Measurements from ENCODE around the gene ABCB1. TPM values are rescaled to one million over a fixed set of nuclear protein-coding genes. Genes with fewer than 3 reads are reported as not detected.

Gene ABCB1
- total and polyA plus RNA-seq, 2 of the 13 experiments (the other 11 are each of a cell fraction or from before 2014, with no cell fraction given), result 42.8 to 52.6 TPM

DNA sequence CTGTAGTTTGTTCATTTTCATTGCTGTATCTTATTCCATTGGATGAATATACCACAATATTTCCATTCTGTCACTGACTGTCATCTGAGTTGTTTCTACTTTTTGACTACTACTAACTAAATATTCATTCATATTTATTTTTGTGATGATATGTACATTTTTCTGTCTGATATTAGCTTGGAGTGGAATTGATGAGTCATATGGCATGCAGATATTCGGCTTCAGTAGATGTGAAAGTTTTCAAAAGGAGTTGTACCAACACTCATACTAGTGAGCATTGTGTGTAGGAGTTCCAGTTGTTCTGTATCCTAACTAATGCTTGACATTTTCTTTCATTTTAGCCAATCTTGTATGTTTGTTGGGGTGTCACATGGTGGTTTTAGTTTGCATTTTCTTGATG is 35.2 kb upstream of the ABCB1 start (continued):
- no peak for TF ChIP-seq SYNCRIP (IDR thresholded peaks at IDR 0.05; ENCODE audit: insufficient read depth, low read depth, low read length)
- no peak for TF ChIP-seq ZNF30 (CRISPR knock-in tag; IDR thresholded peaks at IDR 0.05)
- TF ChIP-seq, protein P1, sequence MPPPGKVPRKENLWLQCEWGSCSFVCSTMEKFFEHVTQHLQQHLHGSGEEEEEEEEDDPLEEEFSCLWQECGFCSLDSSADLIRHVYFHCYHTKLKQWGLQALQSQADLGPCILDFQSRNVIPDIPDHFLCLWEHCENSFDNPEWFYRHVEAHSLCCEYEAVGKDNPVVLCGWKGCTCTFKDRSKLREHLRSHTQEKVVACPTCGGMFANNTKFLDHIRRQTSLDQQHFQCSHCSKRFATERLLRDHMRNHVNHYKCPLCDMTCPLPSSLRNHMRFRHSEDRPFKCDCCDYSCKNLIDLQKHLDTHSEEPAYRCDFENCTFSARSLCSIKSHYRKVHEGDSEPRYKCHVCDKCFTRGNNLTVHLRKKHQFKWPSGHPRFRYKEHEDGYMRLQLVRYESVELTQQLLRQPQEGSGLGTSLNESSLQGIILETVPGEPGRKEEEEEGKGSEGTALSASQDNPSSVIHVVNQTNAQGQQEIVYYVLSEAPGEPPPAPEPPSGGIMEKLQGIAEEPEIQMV (CRISPR knock-in tag; IDR thresholded peaks at IDR 0.05; ENCODE audit: low read depth), result no peak
- TF ChIP-seq, protein P2, sequence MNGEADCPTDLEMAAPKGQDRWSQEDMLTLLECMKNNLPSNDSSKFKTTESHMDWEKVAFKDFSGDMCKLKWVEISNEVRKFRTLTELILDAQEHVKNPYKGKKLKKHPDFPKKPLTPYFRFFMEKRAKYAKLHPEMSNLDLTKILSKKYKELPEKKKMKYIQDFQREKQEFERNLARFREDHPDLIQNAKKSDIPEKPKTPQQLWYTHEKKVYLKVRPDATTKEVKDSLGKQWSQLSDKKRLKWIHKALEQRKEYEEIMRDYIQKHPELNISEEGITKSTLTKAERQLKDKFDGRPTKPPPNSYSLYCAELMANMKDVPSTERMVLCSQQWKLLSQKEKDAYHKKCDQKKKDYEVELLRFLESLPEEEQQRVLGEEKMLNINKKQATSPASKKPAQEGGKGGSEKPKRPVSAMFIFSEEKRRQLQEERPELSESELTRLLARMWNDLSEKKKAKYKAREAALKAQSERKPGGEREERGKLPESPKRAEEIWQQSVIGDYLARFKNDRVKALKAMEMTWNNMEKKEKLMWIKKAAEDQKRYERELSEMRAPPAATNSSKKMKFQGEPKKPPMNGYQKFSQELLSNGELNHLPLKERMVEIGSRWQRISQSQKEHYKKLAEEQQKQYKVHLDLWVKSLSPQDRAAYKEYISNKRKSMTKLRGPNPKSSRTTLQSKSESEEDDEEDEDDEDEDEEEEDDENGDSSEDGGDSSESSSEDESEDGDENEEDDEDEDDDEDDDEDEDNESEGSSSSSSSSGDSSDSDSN (CRISPR knock-in tag; IDR thresholded peaks at IDR 0.05), result no peak
- no peak for TF ChIP-seq ZNF737 (CRISPR knock-in tag; IDR thresholded peaks at IDR 0.05; ENCODE audit: borderline replicate concordance)
- TF ChIP-seq TBX2 (CRISPR knock-in tag; IDR thresholded peaks at IDR 0.05; ENCODE audit: borderline replicate concordance), result no peak
- no peak for TF ChIP-seq NAIF1 (CRISPR knock-in tag; IDR thresholded peaks at IDR 0.05; ENCODE audit: borderline replicate concordance)
- no peak for TF ChIP-seq ATF1 (CRISPR knock-in tag; IDR thresholded peaks at IDR 0.05)
- no peak for TF ChIP-seq ZNF317 (CRISPR knock-in tag; IDR thresholded peaks at IDR 0.05)
- TF ChIP-seq POGZ (CRISPR knock-in tag; IDR thresholded peaks at IDR 0.05), result no peak
- no peak for TF ChIP-seq KLF13 (CRISPR knock-in tag; IDR thresholded peaks at IDR 0.05)
